ENCODE measurements around the gene SHANK2.

GRCh38 chr11:71209656-71210055, 42.7 kb downstream of the SHANK2 start:
- TF ChIP-seq, protein P1, sequence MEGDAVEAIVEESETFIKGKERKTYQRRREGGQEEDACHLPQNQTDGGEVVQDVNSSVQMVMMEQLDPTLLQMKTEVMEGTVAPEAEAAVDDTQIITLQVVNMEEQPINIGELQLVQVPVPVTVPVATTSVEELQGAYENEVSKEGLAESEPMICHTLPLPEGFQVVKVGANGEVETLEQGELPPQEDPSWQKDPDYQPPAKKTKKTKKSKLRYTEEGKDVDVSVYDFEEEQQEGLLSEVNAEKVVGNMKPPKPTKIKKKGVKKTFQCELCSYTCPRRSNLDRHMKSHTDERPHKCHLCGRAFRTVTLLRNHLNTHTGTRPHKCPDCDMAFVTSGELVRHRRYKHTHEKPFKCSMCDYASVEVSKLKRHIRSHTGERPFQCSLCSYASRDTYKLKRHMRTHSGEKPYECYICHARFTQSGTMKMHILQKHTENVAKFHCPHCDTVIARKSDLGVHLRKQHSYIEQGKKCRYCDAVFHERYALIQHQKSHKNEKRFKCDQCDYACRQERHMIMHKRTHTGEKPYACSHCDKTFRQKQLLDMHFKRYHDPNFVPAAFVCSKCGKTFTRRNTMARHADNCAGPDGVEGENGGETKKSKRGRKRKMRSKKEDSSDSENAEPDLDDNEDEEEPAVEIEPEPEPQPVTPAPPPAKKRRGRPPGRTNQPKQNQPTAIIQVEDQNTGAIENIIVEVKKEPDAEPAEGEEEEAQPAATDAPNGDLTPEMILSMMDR (conservative IDR thresholded peaks at IDR 0.05 in 1 of 2, IDR thresholded peaks at IDR 0.05 in 1 of 2; ENCODE audit: extremely low read depth in 1 of 2, insufficient read depth in 1 of 2, low read depth in 1 of 2, low read length in 2 of 2) = no peak
- TF ChIP-seq EZH2 (IDR thresholded peaks at IDR 0.05; ENCODE audit: borderline replicate concordance, low read length) = no peak

All from mammary epithelial cell (primary cell).